Skin epidermis (tissue), 12 donors: ENCODE measurements around the gene AHNAK.
"Not testable (repeated sequence)": the region's sequence is repeated elsewhere in the genome, so short reads cannot be mapped to it uniquely, and the experiment has no call there.

ENCODE experiments used
- H3K27ac ChIP-seq, 21 experiments: fragments of 200-600 bp; sonication (generic) in 11 of 21; one replicate each; pipeline ENCODE4 v1.5.0; 2020; ENCODE audit warnings: mild to moderate bottlenecking in 3 of 21, inconsistent platforms in 2 of 21, moderate library complexity in 2 of 21
- H3K4me3 ChIP-seq, 7 experiments: fragments of 200-600 bp; sonication (generic) in 2 of 7; one replicate each; pipeline ENCODE4 v1.5.0; 2020; ENCODE audit warnings: inconsistent platforms in 2 of 7, mild to moderate bottlenecking in 2 of 7, moderate library complexity in 1 of 7

AHNAK gene

GRCh38 chr11:62573592-62574362 lies 27.2 kb upstream of the AHNAK start, which contains the start of gene EEF1G:
EEF1G (minus strand) TSS chr11:62573891; CDS start chr11:62573842, 49 bp downstream.
- Histone ChIP-seq H3K4me3 (peak within 1 kb of the TSS; percentile 60 to 84 (median 71)), H3K27ac (peak within 1 kb of the TSS; percentile 78 to 95 (median 90))

DNA sequence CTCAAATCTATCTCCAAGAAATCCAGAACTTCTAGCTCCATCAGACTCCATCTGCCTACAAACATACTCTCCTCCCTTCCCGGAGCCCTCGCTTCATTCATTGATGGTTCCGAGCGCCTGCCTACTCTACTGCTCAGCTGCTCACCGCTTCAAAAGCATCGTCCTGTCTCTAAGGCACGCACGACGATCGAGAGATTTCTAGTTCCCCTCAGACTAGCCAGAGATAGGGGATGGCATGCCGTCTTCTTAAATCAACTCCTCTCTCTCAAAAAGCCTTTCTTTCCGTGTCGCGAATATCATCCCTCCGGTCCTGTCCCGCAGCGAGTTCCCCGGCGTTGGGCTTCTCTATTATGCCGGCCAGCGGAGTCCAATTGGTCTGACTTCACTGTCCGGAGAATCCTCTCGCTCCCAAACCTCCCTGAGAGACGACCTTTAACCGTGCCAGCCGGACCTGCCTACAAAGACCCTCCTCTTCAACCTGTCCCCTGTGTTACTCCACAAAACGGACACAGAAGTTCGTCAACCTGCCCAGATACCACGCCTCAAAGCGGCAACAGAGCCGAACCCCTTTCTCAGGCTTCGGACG lies 26.5 kb upstream of the AHNAK start:
- Histone ChIP-seq H3K4me3 (peak overlapping the region; percentile 60 to 84 (median 71)), H3K27ac (peak overlapping the region; percentile 65 to 95 (median 89))

DNA sequence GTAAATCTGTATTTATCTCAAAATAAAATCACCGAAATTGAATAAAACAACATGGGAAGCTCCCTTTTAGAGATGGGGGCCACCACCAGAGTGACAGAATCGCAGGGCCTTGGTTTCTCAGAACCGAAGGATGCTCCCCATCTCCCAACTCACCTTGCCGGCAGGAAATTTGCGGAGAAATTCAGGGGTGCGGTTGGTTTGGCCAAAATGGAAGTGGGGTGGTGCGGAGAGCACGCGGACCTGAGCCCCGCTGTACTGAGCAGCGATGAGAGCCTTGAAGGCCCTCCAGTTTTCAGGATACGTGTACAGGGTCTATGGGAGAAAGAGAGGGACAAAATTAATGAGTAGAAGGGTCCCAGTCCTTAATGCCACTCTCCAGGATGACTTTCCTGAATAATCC lies 25.8 kb upstream of the AHNAK start:
- Histone ChIP-seq H3K27ac (peak overlapping the region in 17 of 21 experiments; percentile 46 to 95 (median 89)), H3K4me3 (peak overlapping the region; percentile 60 to 84 (median 71))

DNA sequence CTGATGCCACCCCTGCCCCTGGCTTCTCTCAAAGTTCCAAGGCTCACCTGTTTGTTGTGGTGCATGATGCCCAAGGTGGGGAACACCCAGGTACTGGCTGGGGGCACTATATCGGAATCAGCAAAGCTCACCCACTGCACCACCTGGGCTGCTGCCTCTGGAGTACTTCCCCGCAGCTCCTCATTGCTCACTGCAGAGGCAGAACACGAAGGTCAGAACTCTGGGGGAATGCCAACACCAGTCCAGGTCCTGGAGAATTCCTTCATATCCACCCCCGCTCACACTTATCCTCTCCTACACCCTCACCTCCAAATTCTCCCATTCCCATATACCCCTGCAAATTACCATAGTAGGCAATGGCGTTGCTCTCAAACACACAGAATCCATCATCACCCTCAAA lies 24.9 kb upstream of the AHNAK start:
- H3K27ac ChIP-seq, result peak overlapping the region in 3 of 21 experiments; percentile 86 to 89 (median 88)
- H3K4me3 ChIP-seq, result not testable (repeated sequence)

DNA sequence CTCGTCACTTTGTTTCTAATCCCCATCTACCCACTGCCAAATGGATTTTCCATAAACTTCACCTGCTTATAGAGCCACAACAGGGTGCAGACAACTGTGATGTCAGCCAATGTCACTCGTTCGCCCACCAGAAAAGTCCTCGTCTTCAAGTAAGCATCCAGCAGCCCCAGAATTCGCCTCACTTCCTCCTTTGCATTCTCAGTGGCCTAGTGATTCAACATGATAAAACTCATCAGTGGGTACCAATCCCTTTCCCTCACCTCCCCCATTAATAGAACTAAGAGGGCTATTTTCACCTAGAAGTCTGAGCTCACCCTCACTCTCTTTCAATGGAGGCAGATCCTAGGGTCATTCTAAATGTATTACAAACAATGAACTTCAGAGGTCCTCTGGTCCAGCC lies 24.3 kb upstream of the AHNAK start:
- H3K4me3 ChIP-seq, result not testable (repeated sequence)
- peak overlapping the region in 2 of 21 experiments; percentile 11 to 19 for H3K27ac ChIP-seq

DNA sequence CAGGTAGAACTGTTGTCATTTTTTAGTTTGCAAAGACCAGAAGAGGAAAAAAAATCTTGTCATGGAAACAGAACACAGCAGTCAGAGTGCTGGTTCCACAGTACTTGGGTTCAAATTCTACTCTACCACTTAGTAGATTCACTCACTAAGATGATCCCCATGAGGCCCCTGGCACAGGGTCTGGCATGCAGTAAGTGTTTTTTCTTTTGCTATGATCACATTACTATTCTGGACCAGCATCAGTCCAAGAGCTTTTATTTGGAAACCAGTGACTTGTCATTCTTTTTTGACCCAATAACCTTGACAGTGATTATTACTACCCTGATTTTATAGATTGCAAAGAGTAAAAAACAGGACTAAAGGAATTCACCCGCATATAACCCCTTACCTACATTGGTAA lies 23.0 kb upstream of the AHNAK start:
- H3K27ac ChIP-seq, result no peak overlapping the region
- H3K4me3 ChIP-seq, result no peak overlapping the region

- Histone ChIP-seq H3K27ac (peak overlapping the region in 3 of 21 experiments; percentile 16 to 25 (median 21)), H3K4me3 (no peak overlapping the region)
Measured at GRCh38 chr11:62567018-62567633, 20.5 kb upstream of the AHNAK start.

DNA sequence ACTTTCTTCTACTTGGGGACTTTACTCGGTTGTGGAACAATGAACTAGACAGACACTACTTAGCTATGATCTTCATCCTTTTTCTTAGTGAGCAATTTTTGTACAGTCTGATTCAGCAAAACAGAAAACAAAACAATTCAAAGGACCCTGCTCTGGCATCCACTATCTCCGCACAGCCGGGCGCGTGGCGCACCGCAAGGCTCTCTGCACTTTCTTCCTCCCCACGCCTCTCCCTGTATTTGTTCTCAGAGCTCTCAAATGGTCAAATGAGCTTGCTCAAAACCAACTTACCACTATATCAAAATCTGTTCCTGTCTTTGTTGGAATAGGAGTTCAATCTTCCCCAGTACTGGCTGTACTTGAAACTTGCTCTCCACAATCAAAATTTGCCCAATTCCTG lies 19.6 kb upstream of the AHNAK start:
- no peak overlapping the region for H3K4me3 ChIP-seq
- peak overlapping the region in 1 of 21 experiments; percentile 15 for H3K27ac ChIP-seq

- H3K27ac ChIP-seq, result peak overlapping the region in 1 of 21 experiments; percentile 44
- no peak overlapping the region for H3K4me3 ChIP-seq
Measured at GRCh38 chr11:62565100-62565802, 18.6 kb upstream of the AHNAK start.

DNA sequence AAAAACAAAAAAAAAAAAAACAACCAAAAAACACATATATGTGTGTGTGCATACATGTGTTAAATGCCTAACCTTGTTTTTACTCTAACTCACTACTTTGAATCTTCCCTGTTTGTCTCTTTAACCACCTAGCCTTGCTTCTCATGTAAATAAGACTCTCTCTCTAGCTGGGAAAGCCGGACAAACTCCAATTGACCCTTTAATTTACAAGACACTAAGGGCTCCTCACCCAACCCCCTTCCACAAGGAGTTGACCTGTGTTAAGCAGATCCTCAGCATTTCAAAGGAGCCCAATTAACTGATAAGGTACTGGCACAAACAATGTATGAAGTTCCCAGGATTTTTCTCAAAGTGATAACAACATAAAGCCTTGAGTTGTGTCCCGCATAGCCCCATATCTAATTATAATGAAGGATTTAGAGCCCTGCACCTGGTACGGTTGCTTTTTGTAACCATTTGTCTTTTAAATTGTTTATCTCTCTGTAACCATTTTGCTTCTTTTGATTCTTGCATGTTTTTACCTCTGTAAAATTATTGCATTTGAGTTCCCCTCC lies 15.1 kb upstream of the AHNAK start:
- peak overlapping the region in 4 of 21 experiments; percentile 76 to 94 (median 78) for H3K27ac ChIP-seq
- not testable (repeated sequence) for H3K4me3 ChIP-seq

DNA sequence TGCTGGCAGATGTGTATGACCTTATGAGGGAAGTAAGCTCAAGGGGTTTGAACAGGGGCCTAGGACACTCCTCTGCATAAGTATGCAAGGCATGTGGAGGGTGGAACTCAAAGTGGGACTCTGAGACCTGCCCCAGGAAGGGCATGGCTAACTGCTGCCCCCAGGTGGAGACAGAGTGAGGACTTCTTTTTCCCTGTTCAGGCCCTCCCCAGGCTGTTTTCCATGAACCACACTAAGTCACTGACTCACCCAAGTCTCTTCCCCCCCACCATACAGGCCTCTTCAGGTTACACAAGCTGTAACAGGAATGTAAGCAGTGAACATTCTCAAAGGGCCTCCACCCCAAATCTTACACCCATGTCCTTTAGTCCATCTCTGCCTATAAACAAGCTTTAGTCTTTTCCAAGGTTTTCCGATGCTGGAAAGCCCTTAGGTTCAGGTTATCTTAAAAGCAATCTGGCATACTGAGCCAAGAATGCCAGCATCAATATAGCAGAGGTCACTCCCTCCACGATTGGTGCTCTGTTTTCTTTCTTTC lies 14.0 kb upstream of the AHNAK start:
- Histone ChIP-seq H3K4me3 (no peak overlapping the region), H3K27ac (peak overlapping the region in 18 of 21 experiments; percentile 6 to 100 (median 70))

DNA sequence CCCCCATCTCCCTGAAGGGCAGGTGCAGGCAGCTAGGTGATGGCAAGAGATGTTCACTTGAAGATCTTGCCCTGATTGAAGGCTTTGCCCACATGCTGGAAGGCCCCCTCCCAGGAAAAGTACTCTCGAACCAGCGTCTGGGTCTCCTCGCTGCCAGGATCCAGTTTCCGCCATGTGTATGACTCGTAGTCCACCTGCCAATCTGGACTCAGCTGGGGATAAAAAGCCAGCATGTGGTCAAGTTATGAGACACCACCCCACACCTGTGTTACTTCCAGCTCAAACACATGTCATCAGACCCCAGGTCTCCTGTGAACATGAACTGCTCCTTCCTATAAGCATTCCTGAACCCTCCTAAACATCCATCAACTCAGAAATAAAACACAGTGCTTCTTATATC lies 13.0 kb upstream of the AHNAK start:
- H3K27ac ChIP-seq, result peak overlapping the region in 14 of 21 experiments; percentile 13 to 100 (median 60)

DNA sequence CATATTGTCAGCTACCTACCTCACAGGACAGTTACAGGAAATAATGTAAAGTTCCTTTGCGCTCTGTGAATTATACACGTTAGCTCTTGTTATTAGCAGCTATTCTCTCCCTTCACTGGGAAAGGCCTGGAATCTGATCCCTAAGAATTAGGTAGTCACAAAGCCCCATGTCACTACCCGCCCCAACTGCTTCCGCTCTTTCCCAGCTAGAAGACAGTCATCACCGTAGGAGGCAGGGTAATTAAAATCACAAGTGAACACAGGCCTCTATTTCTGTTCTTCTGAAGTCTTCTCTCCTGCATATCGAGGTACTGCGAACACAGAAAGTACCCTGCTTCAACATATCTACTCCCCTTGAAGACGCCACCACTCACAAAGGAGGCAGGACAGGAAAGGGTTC lies 12.6 kb upstream of the AHNAK start:
- peak overlapping the region in 12 of 21 experiments; percentile 10 to 100 (median 60) for H3K27ac ChIP-seq

More for the DNA sequence above, 13.0 kb upstream of the AHNAK start:
- H3K4me3 ChIP-seq, result not testable (repeated sequence)

GRCh38 chr11:62558669-62559068 lies 12.1 kb upstream of the AHNAK start:
- Histone ChIP-seq H3K4me3 (no peak overlapping the region), H3K27ac (peak overlapping the region in 15 of 21 experiments; percentile 35 to 100 (median 93))

More for the DNA sequence above, 12.6 kb upstream of the AHNAK start:
- H3K4me3 ChIP-seq, result no peak overlapping the region

DNA sequence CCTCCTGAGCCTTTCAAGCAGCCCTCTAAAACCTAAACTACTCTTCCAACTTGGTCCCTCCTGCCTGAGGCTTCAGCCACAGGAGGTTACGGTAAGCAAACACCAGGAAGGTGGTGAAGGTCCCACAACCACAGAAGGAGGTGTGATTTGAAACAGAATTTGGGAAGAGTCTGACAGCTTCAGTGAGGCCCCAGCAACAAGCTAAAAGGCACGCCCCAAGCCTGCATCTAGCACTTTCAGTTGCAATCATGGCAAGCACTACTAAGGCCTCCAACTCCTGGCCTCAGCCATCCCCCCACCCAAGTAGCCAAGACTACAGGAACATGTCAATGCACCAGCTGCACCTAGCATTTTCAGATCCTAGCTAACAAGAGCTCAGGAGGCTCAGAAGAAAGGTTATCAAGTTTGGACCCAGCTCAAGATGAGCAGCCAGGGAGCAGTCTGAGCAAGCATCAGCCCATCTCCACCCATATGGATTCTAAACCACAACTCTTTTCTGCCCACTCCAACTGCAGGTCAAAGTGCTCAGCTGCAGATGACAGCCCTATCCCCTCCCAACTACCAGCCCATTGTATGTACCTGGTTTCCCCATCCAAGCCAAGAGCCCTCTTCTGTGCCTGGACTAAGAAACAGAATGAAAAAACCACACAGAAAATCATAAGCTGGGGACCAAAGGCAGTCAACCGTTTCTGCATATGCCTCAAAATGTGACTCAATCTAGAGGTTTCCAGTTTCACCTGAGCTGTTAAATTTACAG lies 10.4 kb upstream of the AHNAK start:
- Histone ChIP-seq H3K4me3 (peak overlapping the region in 2 of 7 experiments; percentile 11 to 22), H3K27ac (peak overlapping the region; percentile 23 to 100 (median 93))

DNA sequence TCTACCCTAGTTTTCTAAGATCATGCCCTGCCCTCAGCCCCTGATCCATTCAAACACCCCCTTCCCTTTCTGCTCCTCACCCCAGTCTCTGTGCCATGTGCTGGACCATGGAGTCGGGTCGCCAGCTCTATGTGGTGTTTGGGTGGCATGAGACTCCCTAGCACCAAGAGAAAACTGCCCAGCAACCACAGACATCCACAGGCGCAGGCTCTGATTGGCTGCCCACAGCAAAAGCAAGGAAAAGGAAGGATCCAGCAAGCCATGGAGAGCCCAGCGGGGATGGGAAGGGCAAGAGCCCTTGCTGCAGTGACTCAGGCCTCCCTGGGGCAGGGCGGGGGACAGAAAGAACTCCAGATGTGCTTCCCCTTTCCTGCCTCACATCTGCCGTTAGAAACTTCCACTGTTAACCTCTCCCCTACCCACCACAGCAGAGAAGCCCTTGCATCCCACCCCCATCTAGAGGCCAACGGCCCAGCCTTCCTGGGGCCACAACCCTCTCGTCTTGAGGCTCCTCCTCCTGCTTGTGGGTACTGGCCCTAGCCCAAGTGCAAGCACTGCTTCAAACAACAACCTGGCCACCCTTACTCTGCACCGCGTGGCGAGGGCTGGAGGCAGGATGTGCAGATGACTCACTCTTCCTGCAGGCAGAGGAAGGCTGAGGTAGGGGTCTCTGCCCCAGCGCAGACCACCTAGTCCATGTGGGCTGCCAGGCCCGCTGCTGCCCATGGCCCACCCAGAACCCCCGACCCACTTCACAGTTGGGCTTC lies 9.7 kb upstream of the AHNAK start:
- Histone ChIP-seq H3K27ac (peak overlapping the region; percentile 32 to 100 (median 93)), H3K4me3 (peak overlapping the region in 4 of 7 experiments; percentile 2 to 22 (median 10))

DNA sequence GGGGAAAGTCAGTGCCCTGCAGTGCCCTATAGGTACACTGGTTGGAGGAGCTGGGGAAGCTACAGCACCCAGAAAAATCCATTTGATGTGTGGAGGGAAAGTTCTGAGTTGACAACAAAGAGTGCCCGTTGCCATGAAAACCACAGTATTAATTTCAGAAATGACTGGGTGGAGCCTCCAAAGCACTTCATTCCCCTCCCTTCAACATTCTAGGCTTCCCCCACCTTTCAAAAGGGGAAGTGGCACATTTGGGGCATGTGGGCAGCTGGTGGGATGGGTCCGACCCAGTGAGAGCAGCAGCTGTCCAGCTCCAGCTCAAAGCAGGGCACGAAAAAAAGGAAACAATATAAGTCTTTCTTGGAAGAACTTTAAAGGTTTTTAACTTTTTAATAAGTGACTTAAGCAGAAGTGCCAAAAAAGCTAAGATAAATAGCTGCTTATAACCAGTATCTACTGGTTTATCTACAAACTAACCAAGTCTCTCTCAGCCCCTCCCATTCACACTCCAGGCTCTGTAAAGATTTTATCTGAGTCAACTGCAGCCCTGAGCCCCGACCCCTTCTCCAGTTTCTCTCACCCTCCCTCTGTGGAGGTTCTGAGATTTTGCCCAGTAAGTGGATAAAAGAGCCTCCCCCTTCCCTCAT lies 9.0 kb upstream of the AHNAK start:
- Histone ChIP-seq H3K4me3 (peak overlapping the region in 1 of 7 experiments; percentile 22), H3K27ac (peak overlapping the region; percentile 37 to 100 (median 93))
